Choroid plexus epithelial cell (primary cell): Measurements from ENCODE around the gene ANKS6.

Experiments
- DNase-seq: peaks from one replicate; pipeline ENCODE4 v3.0.0-alpha.2; 2010; ENCODE audit warnings: low read depth
- H3K4me3 ChIP-seq: 2 replicates; pipeline ENCODE4 v1.5.1; 2011; ENCODE audit warnings: low read depth, mild to moderate bottlenecking, control low read depth, low read length, moderate library complexity
- CTCF ChIP-seq: conservative IDR thresholded peaks from 2 replicates; pipeline ENCODE4 v1.5.1; 2011; ENCODE audit warnings: low read depth, mild to moderate bottlenecking, control low read depth, inconsistent platforms, low read length, moderate library complexity

ANKS6 gene

GRCh38 chr9:98766586-98766985, 29.8 kb downstream of the ANKS6 start:
- DNase-seq, result peak; percentile 27
- no peak for TF ChIP-seq CTCF
- no peak overlapping the region for H3K4me3 ChIP-seq

GRCh38 chr9:98765256-98765655, 31.1 kb downstream of the ANKS6 start:
- DNase-seq, result no peak
- no peak overlapping the region for H3K4me3 ChIP-seq

GRCh38 chr9:98763986-98764745, 32.2 kb downstream of the ANKS6 start:
- DNase-seq, result peak; percentile 7
- no peak for TF ChIP-seq CTCF
- no peak overlapping the region for H3K4me3 ChIP-seq

More at GRCh38 chr9:98765256-98765655, 31.1 kb downstream of the ANKS6 start:
- TF ChIP-seq CTCF, result no peak

GRCh38 chr9:98760231-98760630, 36.1 kb downstream of the ANKS6 start:
- TF ChIP-seq CTCF, result no peak
- H3K4me3 ChIP-seq, result no peak overlapping the region
- no peak for DNase-seq

GRCh38 chr9:98755006-98755618, 41.2 kb downstream of the ANKS6 start:
- no peak for DNase-seq
- TF ChIP-seq CTCF, result peak; percentile 6
- H3K4me3 ChIP-seq, result no peak overlapping the region

- no peak for DNase-seq
- no peak overlapping the region for H3K4me3 ChIP-seq
- no peak for TF ChIP-seq CTCF
Observed at GRCh38 chr9:98751210-98751609, 45.1 kb downstream of the ANKS6 start.

- no peak for TF ChIP-seq CTCF
- no peak overlapping the region for H3K4me3 ChIP-seq
- peak; percentile 7 for DNase-seq
Observed at GRCh38 chr9:98750364-98751060, 45.8 kb downstream of the ANKS6 start.
